ENCODE measurements around the gene ZNF324. TPM values are rescaled to one million over a fixed set of nuclear protein-coding genes. Genes with fewer than 3 reads are reported as not detected.

Gene ZNF324
- total and polyA plus RNA-seq, 2 of the 13 experiments (the other 11 are each of a cell fraction or from before 2014, with no cell fraction given): 1.1 to 4.7 TPM

DNA sequence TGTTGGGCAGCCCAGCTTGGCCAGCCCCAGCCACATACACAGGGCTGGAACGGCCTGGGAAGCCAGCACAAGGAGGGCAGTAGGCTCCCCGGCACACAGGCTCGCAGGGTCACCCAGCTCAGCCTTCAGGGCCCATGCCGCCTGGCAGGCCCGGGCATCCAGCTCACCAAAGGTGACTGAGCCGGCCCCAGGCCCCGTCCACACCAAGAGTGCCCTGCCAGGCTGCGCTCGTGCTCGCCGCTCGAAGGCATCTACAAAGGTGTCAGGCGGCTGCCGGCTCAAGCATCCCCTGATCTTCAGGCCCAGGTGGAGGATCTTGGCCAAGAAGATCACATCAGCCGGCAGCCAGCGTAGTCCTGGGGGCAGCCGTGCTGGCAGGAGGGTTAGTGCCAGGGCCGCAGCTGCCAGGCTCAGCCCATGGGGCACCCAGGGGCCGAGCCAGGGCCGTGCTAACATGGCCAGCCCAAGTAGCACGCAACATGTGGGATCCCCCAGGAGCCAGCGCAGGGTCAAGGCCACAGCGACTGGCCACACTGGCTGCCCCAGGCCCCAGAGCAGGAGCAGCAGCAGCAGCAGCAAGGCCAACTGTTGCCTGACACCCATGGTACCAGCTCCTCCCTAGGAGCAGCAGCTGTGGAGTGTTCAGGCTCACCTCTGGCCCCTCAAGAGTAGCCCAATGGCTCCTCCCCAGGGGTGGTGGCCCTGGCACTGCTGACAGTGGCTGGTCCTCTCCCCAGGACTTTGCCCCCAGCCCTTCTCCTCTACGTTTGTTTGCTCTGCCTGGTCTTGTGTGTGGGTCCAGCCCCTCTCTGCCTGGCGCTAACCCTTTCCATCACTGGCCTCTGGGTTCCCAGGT lies 44.7 kb downstream of the ZNF324 start, which contains the start of gene SLC27A5 (continued):
- TF ChIP-seq, protein P1, sequence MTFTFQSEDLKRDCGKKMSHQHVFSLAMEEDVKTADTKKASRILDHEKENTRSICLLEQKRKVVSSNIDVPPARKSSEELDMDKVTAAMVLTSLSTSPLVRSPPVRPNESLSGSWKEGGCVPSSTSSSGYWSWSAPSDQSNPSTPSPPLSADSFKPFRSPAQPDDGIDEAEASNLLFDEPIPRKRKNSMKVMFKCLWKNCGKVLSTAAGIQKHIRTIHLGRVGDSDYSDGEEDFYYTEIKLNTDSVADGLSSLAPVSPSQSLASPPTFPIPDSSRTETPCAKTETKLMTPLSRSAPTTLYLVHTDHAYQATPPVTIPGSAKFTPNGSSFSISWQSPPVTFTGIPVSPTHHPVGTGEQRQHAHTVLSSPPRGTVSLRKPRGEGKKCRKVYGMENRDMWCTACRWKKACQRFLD (CRISPR knock-in tag; IDR thresholded peaks at IDR 0.05; ENCODE audit: borderline replicate concordance): no peak
- no peak for TF ChIP-seq MAFK (conservative IDR thresholded peaks at IDR 0.05 in 1 of 2, IDR thresholded peaks at IDR 0.05 in 1 of 2; ENCODE audit: low read length in 2 of 2)
- TF ChIP-seq HBP1 (CRISPR knock-in tag; IDR thresholded peaks at IDR 0.05; ENCODE audit: low read depth): no peak
- TF ChIP-seq, protein P2, sequence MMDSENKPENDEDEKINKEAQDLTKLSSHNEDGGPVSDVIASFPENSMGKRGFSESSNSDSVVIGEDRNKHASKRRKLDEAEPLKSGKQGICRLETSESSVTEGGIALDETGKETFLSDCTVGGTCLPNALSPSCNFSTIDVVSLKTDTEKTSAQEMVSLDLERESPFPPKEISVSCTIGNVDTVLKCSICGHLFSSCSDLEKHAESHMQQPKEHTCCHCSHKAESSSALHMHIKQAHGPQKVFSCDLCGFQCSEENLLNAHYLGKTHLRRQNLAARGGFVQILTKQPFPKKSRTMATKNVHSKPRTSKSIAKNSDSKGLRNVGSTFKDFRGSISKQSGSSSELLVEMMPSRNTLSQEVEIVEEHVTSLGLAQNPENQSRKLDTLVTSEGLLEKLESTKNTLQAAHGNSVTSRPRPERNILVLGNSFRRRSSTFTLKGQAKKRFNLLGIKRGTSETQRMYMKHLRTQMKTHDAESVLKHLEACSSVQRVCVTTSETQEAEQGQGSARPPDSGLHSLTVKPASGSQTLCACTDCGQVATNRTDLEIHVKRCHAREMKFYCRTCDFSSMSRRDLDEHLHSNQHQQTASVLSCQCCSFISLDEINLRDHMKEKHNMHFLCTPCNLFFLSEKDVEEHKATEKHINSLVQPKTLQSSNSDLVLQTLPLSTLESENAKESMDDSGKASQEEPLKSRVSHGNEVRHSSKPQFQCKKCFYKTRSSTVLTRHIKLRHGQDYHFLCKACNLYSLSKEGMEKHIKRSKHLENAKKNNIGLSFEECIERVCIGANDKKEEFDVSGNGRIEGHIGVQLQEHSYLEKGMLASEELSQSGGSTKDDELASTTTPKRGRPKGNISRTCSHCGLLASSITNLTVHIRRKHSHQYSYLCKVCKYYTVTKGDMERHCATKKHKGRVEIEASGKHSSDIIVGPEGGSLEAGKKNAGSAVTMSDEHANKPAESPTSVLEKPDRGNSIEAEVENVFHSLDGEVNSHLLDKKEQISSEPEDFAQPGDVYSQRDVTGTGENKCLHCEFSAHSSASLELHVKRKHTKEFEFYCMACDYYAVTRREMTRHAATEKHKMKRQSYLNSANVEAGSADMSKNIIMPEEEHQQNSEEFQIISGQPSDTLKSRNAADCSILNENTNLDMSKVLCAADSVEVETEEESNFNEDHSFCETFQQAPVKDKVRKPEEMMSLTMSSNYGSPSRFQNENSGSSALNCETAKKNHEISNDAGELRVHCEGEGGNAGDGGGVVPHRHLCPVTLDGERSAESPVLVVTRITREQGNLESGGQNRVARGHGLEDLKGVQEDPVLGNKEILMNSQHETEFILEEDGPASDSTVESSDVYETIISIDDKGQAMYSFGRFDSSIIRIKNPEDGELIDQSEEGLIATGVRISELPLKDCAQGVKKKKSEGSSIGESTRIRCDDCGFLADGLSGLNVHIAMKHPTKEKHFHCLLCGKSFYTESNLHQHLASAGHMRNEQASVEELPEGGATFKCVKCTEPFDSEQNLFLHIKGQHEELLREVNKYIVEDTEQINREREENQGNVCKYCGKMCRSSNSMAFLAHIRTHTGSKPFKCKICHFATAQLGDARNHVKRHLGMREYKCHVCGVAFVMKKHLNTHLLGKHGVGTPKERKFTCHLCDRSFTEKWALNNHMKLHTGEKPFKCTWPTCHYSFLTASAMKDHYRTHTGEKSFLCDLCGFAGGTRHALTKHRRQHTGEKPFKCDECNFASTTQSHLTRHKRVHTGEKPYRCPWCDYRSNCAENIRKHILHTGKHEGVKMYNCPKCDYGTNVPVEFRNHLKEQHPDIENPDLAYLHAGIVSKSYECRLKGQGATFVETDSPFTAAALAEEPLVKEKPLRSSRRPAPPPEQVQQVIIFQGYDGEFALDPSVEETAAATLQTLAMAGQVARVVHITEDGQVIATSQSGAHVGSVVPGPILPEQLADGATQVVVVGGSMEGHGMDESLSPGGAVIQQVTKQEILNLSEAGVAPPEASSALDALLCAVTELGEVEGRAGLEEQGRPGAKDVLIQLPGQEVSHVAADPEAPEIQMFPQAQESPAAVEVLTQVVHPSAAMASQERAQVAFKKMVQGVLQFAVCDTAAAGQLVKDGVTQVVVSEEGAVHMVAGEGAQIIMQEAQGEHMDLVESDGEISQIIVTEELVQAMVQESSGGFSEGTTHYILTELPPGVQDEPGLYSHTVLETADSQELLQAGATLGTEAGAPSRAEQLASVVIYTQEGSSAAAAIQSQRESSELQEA (CRISPR knock-in tag; IDR thresholded peaks at IDR 0.05; ENCODE audit: not compliant biosample characterization): peak; percentile 50
- no peak for TF ChIP-seq SMAD9 (CRISPR knock-in tag; IDR thresholded peaks at IDR 0.05)
- no peak for TF ChIP-seq NCOA1 (CRISPR knock-in tag; IDR thresholded peaks at IDR 0.05)
- no peak for TF ChIP-seq SMYD3 (CRISPR knock-in tag; IDR thresholded peaks at IDR 0.05)
- peak; percentile 6 for TF ChIP-seq TBL1XR1 (IDR thresholded peaks at IDR 0.05; ENCODE audit: borderline replicate concordance, low read length, partially characterized antibody)
- TF ChIP-seq ZNF780A (CRISPR knock-in tag; IDR thresholded peaks at IDR 0.05): no peak
- TF ChIP-seq ZNF121 (CRISPR knock-in tag; IDR thresholded peaks at IDR 0.05): peak; percentile 100
- no peak for TF ChIP-seq TCF12 (IDR thresholded peaks at IDR 0.05)
- no peak for TF ChIP-seq TCF12 (CRISPR knock-in tag; IDR thresholded peaks at IDR 0.05)
- TF ChIP-seq HMG20B (CRISPR knock-in tag; conservative IDR thresholded peaks at IDR 0.05): 0 out of 2 replicates have a peak, but pooled peaks have one; percentile 20
- no peak for TF ChIP-seq GPBP1L1 (CRISPR knock-in tag; IDR thresholded peaks at IDR 0.05)
- no peak for TF ChIP-seq CAMTA2 (CRISPR knock-in tag; IDR thresholded peaks at IDR 0.05; ENCODE audit: borderline replicate concordance)
- peak; percentile 57; the same call in 1 of the 2 replicates for TF ChIP-seq ZBTB7B (CRISPR knock-in tag; IDR thresholded peaks at IDR 0.05)
- no peak for TF ChIP-seq ZFP1 (CRISPR knock-in tag; IDR thresholded peaks at IDR 0.05)
